NB4 (cell line): Measurements from ENCODE around the gene MAPK4.

ENCODE experiments used
- DNase-seq: peaks from one replicate; pipeline ENCODE4 v3.0.0; 2010; ENCODE audit warnings: low read depth
- H3K4me3 ChIP-seq: one replicate; pipeline ENCODE4 v1.5.1; 2011; ENCODE audit warnings: mild to moderate bottlenecking, low read depth, low read length, moderate library complexity
- CTCF ChIP-seq: IDR thresholded peaks from one replicate; pipeline ENCODE4 v1.5.1; 2012; ENCODE audit warnings: low read depth, low read length
- MYC ChIP-seq: IDR thresholded peaks from 2 replicates; pipeline ENCODE4 v1.6.1; 2011; ENCODE audit warnings: low read depth, low read length
- POLR2A ChIP-seq: IDR thresholded peaks from 2 replicates; pipeline ENCODE4 v1.6.1; 2011; ENCODE audit warnings: mild to moderate bottlenecking; ENCODE audit not compliant: insufficient read length; ENCODE audit errors: extremely low read depth
- TF ChIP-seq, protein P1 (sequence below): IDR thresholded peaks from 2 replicates; pipeline ENCODE4 v1.6.1; 2011; ENCODE audit warnings: low read depth, low read length

MAPK4 gene

DNA sequence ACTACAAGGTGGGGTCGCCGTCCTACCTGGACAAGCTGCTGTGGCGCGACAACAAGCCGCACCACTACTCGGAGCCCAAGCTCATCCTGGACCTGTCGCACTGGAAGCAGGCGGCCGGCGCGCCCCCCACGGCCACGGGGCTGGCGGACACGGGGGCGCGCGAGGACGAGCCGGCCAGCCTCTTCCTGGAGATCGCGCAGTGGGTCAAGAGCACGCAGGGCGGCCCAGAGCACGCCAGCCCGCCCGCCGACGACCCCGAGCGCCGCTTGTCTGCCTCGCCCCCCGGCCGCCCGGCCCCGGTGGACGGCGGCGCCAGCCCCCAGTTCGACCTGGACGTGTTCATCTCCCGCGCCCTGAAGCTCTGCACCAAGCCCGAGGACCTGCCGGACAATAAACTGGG lies 169.5 kb downstream of the MAPK4 start:
- no peak overlapping the region for H3K4me3 ChIP-seq
- DNase-seq, result no peak
- TF ChIP-seq, protein P1, sequence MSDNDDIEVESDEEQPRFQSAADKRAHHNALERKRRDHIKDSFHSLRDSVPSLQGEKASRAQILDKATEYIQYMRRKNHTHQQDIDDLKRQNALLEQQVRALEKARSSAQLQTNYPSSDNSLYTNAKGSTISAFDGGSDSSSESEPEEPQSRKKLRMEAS, result no peak
- TF ChIP-seq MYC (no peak), CTCF (no peak), POLR2A (no peak)

- TF ChIP-seq, protein P1, result no peak
- TF ChIP-seq MYC (no peak), CTCF (no peak), POLR2A (no peak)
- DNase-seq, result no peak
- no peak overlapping the region for H3K4me3 ChIP-seq
Observed at GRCh38 chr18:50729986-50730385, 170.1 kb downstream of the MAPK4 start.

DNA sequence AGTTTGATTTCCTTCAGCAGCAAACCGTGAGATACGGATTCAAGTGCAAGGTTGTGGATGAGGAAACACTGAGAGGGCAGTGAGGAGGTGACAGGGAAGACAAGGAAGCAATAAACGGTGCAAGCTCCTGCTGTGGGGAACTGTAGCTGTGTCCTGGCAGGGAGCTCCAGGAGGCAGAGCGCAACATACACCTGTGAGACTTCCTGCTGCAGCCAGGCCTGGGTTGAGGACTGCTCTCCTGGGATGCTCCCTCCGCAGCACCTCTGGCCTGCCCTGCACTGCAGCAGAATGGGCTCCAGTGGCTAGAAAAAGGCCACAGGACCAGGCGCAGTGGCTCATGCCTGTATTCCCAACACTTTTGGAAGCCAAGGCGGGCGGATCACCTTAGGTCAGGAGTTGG lies 174.5 kb downstream of the MAPK4 start:
- no peak for TF ChIP-seq CTCF
- TF ChIP-seq, protein P1, result no peak
- no peak for TF ChIP-seq MYC
- TF ChIP-seq POLR2A, result no peak
- DNase-seq, result no peak
- H3K4me3 ChIP-seq, result no peak overlapping the region

DNA sequence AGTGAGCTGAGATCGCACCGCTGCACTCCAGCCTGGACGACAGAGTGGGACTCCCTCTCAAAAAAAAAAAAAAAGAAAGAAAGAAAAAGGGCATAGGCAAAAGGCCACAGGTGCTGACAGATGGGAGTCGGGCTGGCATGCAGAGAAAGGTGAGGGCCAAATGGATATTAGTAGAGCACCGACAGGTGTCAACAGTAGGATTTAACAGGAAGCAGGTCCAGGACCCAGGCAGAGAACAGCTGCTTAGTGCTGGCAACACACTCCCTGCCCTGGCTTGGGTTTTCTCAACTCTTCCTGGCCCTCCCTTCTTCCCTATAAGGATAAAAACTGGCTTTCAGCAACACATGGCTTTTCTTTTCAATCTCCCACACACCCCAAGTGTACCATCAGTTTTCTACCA lies 175.0 kb downstream of the MAPK4 start:
- no peak overlapping the region for H3K4me3 ChIP-seq
- no peak for TF ChIP-seq CTCF
- no peak for TF ChIP-seq MYC
- TF ChIP-seq, protein P1, result no peak
- no peak for TF ChIP-seq POLR2A
- DNase-seq, result no peak

- DNase-seq, result no peak
- no peak overlapping the region for H3K4me3 ChIP-seq
- TF ChIP-seq CTCF, result no peak
- no peak for TF ChIP-seq POLR2A
- TF ChIP-seq, protein P1, result no peak
- no peak for TF ChIP-seq MYC
Observed at GRCh38 chr18:50737127-50737526, 177.2 kb downstream of the MAPK4 start.
